GM20000 (cell line): Measurements from ENCODE around the gene CCSER2.

Source experiments
- DNase-seq: peaks from one replicate; pipeline ENCODE4 v3.0.0; 2012; ENCODE audit warnings: low spot score
- CTCF ChIP-seq: IDR thresholded peaks from 2 replicates; pipeline ENCODE4 v1.5.1; 2012; ENCODE audit warnings: mild to moderate bottlenecking, control low read depth; ENCODE audit errors: extremely low read depth, missing control alignments

CCSER2 gene

GRCh38 chr10:84460520-84460919 lies 132.1 kb downstream of the CCSER2 start:
- no peak for TF ChIP-seq CTCF

GRCh38 chr10:84469470-84469869 lies 141.1 kb downstream of the CCSER2 start:
- no peak for TF ChIP-seq CTCF
- DNase-seq, result no peak

More at GRCh38 chr10:84460520-84460919, 132.1 kb downstream of the CCSER2 start:
- DNase-seq, result no peak

- no peak for DNase-seq
- no peak for TF ChIP-seq CTCF
These were observed 144.7 kb downstream of the CCSER2 start for GRCh38 chr10:84473136-84473535.

GRCh38 chr10:84477398-84478128 lies 149.2 kb downstream of the CCSER2 start:
- DNase-seq, result no peak
- no peak for TF ChIP-seq CTCF

GRCh38 chr10:84478151-84478550 lies 149.8 kb downstream of the CCSER2 start:
- TF ChIP-seq CTCF, result no peak
- no peak for DNase-seq

- no peak for DNase-seq
- TF ChIP-seq CTCF, result no peak
These were observed 150.3 kb downstream of the CCSER2 start for GRCh38 chr10:84478679-84479078.

- no peak for DNase-seq
- no peak for TF ChIP-seq CTCF
These were observed 156.2 kb downstream of the CCSER2 start for GRCh38 chr10:84484541-84484940.
